ENCODE data around the gene SAMD8. TPM values are rescaled to one million over a fixed set of nuclear protein-coding genes. Genes with fewer than 3 reads are reported as not detected.

Gene SAMD8
- 40.7 and 43.3 TPM in 2 replicates for total RNA-seq

GRCh38 chr10:75111365-75111906, at the start of gene SAMD8:
Gene SAMD8 (plus strand): TSS chr10:75111656. CDS start chr10:75150529, 38,873 bp downstream.

GRCh38 chr10:75210282-75211006, 99.0 kb downstream of the SAMD8 start, which contains the start of gene VDAC2:
Gene VDAC2 (plus strand): TSS chr10:75210796. CDS start chr10:75211159, 363 bp downstream.

Other genes starting within 250 kb of the SAMD8 start
- gene VDAC2, start 99.1 kb downstream of the SAMD8 start, total RNA-seq: 121 and 179 TPM in 2 replicates
- 7.3 and 7.9 TPM in 2 replicates for gene COMTD1, start 124.3 kb downstream of the SAMD8 start, total RNA-seq